Glomerular visceral epithelial cell (primary cell): Measurements from ENCODE around the gene NFKBIZ.
"Not testable (repeated sequence)": the region's sequence is repeated elsewhere in the genome, so short reads cannot be mapped to it uniquely, and the experiment has no call there.

Experiments used
- DNase-seq: peaks from one replicate; pipeline ENCODE4 v3.0.0-alpha.2; 2016; ENCODE audit errors: extremely low spot score

The NFKBIZ gene

DNA sequence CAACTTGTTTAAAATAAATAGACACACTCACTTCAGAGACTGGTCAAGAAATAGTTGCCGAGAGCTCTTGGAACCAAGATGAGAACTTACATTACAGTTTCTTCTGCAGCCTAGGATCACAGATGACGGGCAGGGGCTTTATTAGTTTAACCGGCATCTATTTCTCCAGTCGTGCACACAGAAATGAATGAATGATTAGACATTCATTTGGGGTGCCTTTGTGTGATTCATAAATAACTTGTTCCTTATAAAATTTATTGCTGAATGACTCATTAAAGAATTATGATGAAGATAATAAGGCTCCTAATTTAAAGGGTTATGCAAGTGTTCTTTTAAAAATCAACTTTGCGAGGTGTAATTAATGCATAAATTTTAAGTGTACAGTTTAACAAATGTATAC lies 20.8 kb downstream of the NFKBIZ start:
- no peak for DNase-seq

DNA sequence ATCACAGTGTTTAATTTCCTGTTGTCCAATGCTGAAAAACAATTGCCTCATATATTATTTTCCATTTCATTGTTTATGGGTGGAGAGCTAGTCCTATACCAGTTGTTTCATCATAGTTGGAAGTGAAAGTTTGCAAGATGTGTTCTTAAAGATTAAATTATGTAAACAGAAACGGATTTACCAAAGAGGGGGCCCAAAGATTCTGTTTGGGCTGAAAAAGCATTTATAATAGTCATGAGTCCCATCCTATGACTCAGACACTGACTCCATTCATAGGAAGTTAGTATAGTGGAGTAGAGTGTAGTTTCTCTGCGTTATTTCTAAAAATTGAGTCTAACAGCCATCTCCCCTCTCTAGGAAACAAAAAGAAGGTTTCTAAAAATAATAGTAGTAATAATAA lies 24.3 kb downstream of the NFKBIZ start:
- DNase-seq: no peak

DNA sequence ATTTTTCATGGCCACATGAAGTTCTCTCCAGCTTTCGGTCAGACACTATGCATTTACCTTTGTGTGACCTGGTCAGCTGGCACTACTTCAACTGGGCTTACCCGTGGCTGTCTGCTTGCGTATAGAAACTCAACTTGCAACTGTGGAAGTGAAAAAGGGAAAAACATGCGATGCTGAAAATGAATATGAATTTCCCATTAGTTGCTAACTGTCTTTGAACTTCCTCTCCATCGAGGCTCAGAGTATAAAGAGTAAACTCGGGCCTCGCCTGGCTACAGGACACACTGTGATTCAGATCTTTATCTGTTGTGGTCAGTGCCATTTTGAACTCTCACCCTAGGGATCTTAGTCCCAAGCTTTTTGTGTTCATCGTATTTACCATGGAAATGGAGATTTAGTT lies 26.8 kb downstream of the NFKBIZ start:
- DNase-seq: no peak

DNA sequence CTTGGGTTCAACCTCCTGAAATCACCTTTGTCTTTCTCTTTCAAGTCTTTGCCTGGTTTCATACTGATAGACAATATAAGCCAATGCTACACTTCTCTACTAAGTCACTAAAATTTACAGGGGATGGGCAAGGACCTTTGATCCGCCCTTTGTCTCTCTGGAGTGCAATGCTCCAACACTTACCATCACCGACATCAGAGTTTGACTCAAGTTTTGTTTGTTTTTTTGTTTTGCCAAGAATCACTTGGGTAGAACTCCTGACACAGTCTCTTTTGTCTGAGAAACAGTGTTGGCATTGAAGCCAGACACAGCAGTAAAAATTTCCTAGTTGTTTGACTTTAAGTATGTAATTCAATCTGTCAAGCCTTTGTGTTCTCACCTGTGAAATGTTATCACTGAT lies 29.3 kb downstream of the NFKBIZ start:
- DNase-seq: no peak

DNA sequence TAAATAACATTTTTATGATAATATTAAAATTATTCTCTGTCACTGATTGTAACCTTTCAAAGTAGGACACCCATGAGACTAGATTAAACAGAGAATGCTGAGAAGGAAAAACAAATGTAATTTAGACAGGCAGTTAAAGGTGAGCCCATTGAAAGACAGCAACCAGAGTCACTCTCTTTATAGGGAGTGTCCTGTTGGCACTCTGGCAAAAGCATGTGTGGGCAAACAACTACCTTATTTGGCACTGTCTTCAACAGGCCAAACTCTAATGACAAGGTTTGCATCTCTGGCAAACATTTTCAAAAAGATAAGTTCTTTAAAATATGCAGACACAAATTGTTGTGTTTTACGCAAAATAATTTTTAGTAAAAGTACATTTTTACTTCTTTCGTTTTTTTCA lies 29.8 kb downstream of the NFKBIZ start:
- no peak for DNase-seq

DNA sequence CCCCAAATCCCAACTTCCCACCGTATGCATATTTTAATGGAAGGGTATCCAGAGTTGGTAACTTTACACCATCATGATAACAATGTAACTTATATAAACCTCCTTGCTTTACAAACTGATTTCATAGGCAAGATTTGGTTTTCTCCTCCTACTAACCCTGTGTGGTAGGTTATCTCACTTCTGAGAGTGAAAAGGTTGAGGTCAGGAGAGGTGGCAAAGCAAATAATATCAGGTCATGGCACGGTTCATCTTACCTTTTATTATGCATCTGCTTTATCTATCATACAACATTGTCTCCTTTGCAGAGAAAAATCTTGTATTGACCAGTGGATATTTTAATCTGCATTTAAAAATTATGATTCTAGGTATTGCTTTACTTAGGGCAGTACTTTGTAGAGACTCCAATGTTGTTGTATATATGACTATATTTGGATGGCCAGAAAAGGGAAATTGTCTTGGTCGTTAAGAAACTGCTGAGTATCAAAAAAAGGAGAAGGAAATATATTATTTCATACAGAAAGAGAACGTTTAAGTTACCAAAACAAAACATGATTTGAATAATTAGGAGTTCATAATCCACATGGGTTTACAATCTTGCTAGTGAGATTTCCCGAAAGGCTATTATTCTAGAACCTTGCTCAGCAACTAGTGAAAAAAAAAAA lies 30.4 kb downstream of the NFKBIZ start:
- DNase-seq: no peak

DNA sequence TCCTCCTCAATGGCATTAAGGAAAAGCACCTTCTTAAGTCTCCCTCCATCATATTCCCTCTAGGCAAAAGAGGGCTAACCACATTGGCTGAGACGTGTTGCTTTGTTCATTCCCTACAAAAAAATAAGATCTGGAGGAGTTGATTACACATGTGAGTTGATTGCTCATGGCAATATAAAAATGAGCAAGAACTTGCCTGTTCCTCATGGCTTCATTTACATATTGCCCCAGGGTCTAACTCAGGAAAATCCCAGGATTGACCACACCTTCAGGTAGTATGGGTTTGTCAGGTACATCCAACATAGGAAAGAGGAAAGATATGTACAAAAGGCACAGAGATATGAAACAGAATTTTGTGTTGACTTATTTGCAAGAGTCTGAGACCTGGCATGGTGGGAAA lies 35.5 kb downstream of the NFKBIZ start:
- no peak for DNase-seq

DNA sequence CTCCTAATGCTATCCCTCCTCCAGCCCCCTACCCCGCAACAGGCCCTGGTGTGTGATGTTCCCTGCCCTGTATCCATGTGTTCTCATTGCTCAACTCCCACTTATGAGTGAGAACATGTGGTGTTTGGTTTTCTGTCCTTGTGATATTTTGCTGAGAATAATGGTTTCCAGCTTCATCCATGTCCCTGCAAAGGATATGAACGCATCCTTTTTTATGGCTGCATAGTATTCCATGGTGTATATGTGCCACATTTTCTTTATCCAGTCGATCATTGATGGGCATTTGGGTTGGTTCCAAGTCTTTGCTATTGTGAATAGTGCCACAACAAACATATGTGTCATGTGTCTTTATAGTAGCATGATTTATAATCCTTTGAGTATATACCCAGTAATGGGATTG lies 36.3 kb downstream of the NFKBIZ start:
- not testable (repeated sequence) for DNase-seq

DNA sequence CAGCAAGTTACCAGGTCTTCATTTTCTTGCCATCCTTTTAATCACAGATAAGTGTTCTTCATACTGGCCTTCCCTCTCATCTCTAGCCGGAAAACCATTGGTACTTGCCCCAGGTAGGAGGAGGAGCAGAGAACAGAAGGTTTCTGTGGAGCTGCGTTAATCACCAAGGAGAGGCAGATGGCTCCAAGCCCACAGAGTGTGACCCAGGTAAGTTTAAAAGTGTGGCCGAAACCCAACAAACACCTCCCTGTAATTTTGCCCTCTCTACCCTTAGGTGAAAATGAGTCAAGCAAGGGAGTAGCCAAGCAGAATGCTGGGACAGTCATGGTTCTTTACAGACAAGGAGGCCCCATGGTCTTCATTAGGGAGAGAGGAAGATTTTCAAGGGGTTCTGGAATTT lies 37.3 kb downstream of the NFKBIZ start:
- DNase-seq: no peak

DNA sequence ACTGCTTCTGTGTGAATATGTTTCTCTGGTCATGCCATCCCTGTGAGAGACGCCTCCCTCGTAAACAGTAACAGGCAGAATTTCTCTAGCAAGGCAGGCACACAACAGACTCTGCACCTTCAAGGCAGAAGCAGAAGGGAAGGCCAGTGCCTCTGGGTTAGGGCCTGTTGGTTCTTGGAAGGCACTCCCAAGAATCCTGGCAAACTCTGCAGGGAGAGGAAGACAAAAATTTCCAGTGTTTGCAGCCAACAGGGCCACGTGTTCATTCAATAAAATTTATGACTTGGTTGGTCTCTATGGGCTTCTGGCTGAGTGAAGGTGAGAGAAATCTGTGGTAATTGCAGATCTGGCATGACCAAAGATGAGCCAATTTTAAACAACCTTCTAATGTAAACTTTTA lies 39.3 kb downstream of the NFKBIZ start:
- DNase-seq: no peak

DNA sequence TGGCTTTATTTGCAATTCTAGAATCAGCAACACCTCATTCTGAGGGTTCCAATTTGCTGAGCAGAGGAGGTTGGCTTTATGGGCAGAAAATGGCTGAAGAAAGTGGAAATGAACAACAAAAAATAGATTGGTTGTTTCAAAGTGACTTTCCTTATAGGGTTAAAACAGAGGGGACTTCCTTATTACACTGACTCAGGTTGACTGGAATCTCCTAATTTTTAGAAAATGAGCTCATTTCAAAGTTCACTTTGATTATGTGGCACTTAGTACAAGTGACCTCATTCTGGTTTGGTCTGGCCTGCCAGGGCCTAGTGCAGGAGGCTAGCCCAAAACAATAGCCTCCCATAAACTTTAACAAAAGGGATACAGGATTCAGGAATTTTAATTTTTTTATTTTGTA lies 41.4 kb downstream of the NFKBIZ start:
- peak; percentile 71 for DNase-seq

DNA sequence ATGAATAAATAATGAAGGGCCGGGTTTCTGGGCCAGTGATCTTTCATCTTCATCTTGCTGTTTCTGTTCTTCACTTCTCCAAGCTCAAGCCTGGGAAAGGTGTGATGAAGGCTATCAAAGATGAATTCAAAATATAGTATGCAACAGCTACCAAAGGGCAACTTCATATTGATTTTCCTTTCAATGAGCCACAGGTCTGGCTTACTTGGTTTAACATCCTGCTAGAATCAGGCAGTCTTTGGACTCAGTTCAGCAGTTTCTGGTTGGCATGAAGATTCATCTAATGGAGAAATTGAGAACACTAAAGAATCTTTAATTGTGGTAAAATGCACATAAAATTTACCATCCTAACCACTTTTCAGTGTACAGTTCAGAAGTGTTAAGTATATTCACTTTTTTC lies 43.3 kb downstream of the NFKBIZ start:
- DNase-seq: no peak

DNA sequence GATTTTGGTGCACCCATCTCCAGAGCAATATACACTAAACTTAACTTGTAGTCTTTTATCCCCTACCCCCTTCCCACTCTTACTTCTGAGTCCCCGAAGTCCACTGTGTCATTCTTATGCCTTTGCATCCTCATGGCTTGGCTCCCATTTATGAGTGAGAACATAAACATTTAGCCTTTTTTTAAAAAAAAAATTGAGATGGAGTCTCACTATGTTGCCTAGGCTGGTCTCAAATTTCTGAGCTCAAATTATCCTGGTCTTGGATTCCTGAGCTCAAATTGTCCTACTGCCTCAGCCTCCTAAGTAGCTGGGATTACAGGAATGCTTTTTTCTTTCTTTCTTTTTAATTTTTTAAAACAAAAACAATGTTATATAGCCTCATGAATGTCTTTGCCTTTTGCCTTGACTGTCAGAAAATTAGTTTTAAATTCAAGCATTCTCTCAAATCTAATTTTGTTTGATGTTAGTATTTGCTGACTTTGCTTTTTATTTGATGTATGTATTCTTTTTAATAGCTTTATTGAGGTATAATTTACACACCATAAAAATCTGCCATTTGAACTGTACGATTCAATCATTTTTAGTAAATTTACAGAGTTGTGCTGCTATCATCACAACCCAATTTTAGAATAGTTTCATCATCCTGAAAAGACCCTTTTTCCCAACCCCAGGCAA lies 46.9 kb downstream of the NFKBIZ start:
- DNase-seq: no peak

DNA sequence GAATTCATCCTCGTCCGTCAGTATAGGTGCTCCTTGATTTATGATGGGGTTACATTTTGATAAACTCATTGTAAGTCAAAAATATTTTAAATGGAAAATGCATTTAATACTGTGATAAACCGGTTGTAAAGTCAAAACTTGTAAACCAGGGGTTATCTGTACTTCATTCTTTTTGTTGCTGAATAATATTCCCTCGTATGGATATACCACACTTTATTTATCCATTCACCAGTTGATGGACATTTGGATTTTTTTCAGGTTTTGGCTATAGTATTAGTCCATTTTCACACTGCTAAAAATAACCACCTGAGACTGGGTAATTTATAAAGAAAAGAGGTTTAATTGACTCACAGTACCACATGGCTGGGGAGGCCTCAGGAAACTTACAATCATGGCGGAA lies 47.7 kb downstream of the NFKBIZ start:
- no peak for DNase-seq

DNA sequence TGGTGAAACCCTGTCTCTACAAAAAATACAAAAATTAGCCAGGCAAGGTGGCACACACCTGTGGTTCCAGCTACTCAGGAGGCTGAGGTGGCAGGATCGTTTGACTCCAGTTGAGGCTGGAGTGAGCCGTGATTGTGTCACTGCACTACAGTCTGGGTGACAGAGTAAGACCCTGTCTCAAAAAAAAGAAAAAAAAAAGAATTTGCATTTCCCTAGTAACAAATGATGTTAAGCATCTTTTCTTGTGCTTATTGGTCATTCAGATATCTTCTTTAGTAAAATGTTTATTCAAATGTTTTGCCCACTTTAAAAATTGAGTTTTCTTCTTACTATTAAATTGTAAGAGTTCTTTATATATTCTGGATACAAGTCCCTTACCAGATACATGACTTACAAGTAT lies 48.7 kb downstream of the NFKBIZ start:
- DNase-seq: no peak

DNA sequence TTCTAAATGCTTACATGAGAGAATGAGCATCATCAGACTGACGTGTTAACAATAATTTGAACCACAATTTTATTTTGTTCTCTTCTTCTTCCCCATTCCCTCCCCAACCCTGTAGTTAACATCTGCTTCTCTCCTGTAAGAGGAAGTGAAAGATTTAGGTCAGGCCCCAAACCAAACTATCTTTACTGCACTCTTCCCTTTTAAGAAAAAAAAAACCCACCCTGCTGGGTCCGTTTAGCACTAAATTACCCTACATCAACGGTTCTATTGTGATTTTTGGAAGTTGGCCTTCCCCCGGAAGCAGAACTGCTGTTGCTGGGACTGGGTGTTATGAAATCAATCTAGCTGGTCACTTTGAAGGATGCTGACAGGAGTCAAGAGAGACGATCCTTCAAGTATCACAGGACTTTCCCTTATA lies 49.4 kb downstream of the NFKBIZ start:
- DNase-seq: no peak

DNA sequence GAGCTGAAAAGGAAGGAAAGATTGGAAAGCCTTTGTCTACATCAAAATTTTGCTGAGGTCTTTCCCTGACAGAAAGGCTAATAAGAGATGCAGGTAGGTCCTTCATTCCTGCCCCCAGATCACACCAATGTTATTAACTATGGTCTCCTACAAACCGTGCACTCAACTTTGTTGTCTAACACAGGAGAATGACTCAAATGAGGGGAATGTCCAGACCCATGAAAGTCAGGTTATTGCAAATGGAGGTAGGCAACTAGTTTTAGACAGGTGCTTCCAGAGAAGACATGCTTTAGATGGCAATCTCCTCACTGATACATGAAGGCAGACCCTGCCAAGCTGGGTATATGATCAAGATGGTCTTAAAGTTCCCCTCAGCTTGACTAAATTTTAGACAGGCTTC lies 51.0 kb downstream of the NFKBIZ start:
- no peak for DNase-seq

DNA sequence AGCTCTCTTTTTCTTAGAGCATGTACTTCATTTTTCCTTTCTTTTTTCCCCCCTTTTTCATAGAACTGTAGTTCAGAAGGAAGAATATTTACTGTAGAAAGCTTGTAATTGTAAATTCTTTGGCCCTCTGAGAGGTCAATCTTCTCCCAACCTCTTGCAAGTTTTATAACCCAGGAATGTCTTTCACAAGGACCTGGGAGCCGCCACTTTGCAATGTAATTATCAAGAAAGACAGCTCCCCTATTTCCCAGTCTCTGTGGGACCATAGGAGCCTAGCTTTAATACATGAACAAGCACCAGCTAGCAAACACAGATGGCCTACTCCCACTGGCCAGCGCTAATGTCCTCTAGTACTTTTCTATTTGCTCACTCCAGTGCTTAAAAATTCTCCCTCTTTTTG lies 51.4 kb downstream of the NFKBIZ start:
- no peak for DNase-seq

DNA sequence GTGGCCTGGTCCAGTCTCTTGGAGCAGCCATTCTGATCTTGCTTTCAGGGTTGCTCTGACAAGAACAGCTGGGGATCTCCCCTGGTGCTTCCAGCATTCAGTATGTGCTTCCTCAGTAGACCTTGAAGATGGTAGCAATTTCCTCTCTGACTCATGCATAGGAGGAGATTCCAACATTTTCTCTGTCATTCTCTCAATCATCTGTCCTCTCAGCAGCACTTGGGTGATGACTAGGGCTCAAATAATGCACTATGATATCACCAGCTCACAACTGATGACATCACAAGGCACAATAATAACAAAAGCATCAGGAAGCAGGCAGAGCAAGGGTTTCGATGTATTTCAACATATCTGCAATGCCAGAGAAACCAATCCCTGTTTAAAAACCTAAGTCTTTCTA lies 52.7 kb downstream of the NFKBIZ start:
- peak; percentile 90 for DNase-seq

DNA sequence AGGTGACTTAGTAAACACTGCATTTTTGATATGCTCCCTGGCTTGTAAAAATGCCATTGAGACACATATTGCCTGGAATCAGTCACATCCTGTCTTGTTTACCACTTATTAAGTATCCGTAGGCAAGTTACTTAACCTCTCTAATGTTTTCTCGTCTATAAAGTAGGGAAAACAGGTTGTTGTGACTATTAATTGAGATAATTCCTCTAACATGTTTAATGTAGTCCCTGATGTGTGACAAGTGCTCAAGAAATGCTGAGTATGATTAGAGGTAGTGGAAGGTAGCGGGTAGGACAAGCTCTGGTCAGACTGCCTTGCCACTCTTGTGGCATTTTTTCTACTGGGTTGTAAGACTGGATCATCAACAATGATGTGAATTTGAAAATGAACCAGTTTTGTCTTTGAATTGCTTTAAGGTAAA lies 54.1 kb downstream of the NFKBIZ start:
- DNase-seq: peak; percentile 36

DNA sequence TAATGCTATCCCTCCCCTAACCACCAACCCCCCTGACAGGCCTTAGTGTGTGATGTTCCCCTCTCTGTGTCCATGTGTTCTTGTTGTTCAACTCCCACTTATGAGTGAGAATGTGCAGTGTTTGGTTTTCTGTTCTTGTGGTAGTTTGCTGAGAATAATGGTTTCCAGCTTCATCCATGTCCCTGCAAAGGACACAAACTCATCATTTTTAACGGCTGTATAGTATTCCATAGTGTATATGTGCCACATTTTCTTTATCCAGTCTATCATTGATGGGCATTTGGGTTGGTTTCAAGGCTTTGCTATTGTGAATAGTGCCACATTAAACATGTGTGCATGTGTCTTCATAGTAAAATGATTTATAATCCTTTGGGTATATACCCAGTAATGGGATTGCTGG lies 56.3 kb downstream of the NFKBIZ start:
- DNase-seq: not testable (repeated sequence)
